Endodermal cell (in vitro differentiated cells): ENCODE results near the gene EPM2A. TPM values are rescaled to one million over a fixed set of nuclear protein-coding genes. Genes with fewer than 3 reads are reported as not detected.
"Not testable (repeated sequence)": the region's sequence is repeated elsewhere in the genome, so short reads cannot be mapped to it uniquely, and the experiment has no call there.

Experiments used
- DNase-seq: peaks from one replicate; pipeline ENCODE4 v3.0.0-alpha.2; 2017
- H3K27ac ChIP-seq: 2 replicates; pipeline ENCODE4 v1.5.1; 2013; ENCODE audit warnings: mild to moderate bottlenecking, low read depth, low read length, moderate library complexity
- H3K27me3 ChIP-seq: 2 replicates; pipeline ENCODE4 v1.6.1; 2013; ENCODE audit warnings: mild to moderate bottlenecking, low read length, moderate library complexity; ENCODE audit not compliant: insufficient read depth, control insufficient read depth, poor library complexity, severe bottlenecking
- H3K36me3 ChIP-seq: 2 replicates; pipeline ENCODE4 v1.7.0; 2013; ENCODE audit warnings: mild to moderate bottlenecking, low read length, moderate library complexity; ENCODE audit not compliant: control insufficient read depth, insufficient read depth
- H3K4me1 ChIP-seq: one replicate; pipeline ENCODE4 v1.7.0; 2013; ENCODE audit warnings: low read length; ENCODE audit not compliant: control insufficient read depth, insufficient read depth
- H3K4me3 ChIP-seq: 2 replicates; pipeline ENCODE4 v1.5.1; 2013; ENCODE audit warnings: mild to moderate bottlenecking, low read length, moderate library complexity
- H3K9ac ChIP-seq: 2 replicates; pipeline ENCODE4 v1.6.1; 2013; ENCODE audit warnings: mild to moderate bottlenecking, low read length, moderate library complexity; ENCODE audit not compliant: poor library complexity, severe bottlenecking; ENCODE audit errors: extremely low read depth
- H3K9me3 ChIP-seq: 2 replicates; pipeline ENCODE4 v1.6.1; 2013; ENCODE audit warnings: mild to moderate bottlenecking, low read length, moderate library complexity; ENCODE audit not compliant: control insufficient read depth
- H3K27ac Mint-ChIP-seq: 2 replicates; pipeline ENCODE4 v1.8.0; 2020; ENCODE audit warnings: mixed read lengths
- H3K27me3 Mint-ChIP-seq: 2 replicates; pipeline ENCODE4 v1.8.0; 2021; ENCODE audit warnings: mild to moderate bottlenecking, mixed read lengths; ENCODE audit not compliant: insufficient read depth
- H3K36me3 Mint-ChIP-seq: 2 replicates; pipeline ENCODE4 v1.8.0; 2020; ENCODE audit warnings: low read depth, mixed read lengths
- H3K4me1 Mint-ChIP-seq: 2 replicates; pipeline ENCODE4 v1.8.0; 2020; ENCODE audit warnings: mixed read lengths
- H3K4me3 Mint-ChIP-seq: 2 replicates; pipeline ENCODE4 v1.8.0; 2020; ENCODE audit warnings: mild to moderate bottlenecking, moderate library complexity, mixed read lengths
- H3K9me3 Mint-ChIP-seq: 2 replicates; pipeline ENCODE4 v1.8.0; 2020; ENCODE audit warnings: mild to moderate bottlenecking, mixed read lengths
- CTCF ChIP-seq: fragments of 200-600 bp; sonication (generic); conservative IDR thresholded peaks from 2 replicates; pipeline ENCODE4 v1.5.0; 2021; ENCODE audit warnings: antibody characterized with exemption, mild to moderate bottlenecking
- WGBS, 2 experiments: methylation state at CpG; one replicate each; pipeline versions ENCODE4 v1.1.5 to v1.1.7; 2013; ENCODE audit warnings: missing lambda C conversion rate in 2 of 2, mixed read lengths in 1 of 2; ENCODE audit not compliant: insufficient coverage in 1 of 2, insufficient read length in 1 of 2; 5-methylcytosine and 5-hydroxymethylcytosine counted together
- total RNA-seq, 2 donors: library from RNA; stranded (reverse); fragmentation: NEBNext Ultra II Directional in 1 of 2; extraction: Animal tissue kit (Norgen Biotek cat#: 25700) in 1 of 2; gene quantifications; 2 replicates in 1 of 2; 3 replicates in 1 of 2; pipeline ENCODE4 v1.2.1, GENCODE V29; 2021

Gene EPM2A
- total RNA-seq, 2 donors from 2014 or later, result 5.1 to 7.2 TPM

- H3K4me3 ChIP-seq, result no peak overlapping the region
- H3K9ac ChIP-seq, result no peak overlapping the region
- Mint-ChIP-seq H3K27ac (no peak overlapping the region), H3K9me3 (peaks cover 23% of the 10 kb centered on the region), H3K36me3 (peaks cover 17% of the 10 kb centered on the region), H3K4me3 (no peak overlapping the region), H3K4me1 (peaks cover 3% of the 10 kb centered on the region), H3K27me3 (no peaks in the 10 kb centered on the region)
- WGBS, 2 experiments, result 97% methylated on average over 2 of the region's 2 CpGs; no CpG with 5 or more reads in 1 of the 2 experiments
- no peaks in the 10 kb centered on the region for H3K27me3 ChIP-seq
- H3K4me1 ChIP-seq, result no peaks in the 10 kb centered on the region
- DNase-seq, result no peak
- H3K27ac ChIP-seq, result no peak overlapping the region
- H3K36me3 ChIP-seq, result no peaks in the 10 kb centered on the region
- peaks cover 26% of the 10 kb centered on the region for H3K9me3 ChIP-seq
- no peak for TF ChIP-seq CTCF
These were observed 29.8 kb downstream of the EPM2A start for GRCh38 chr6:145705561-145705960.

GRCh38 chr6:145704143-145704781 is 31.1 kb downstream of the EPM2A start:
- no peak for DNase-seq
- peak; percentile 80 for TF ChIP-seq CTCF

GRCh38 chr6:145699462-145699861 is 35.9 kb downstream of the EPM2A start:
- no peak for DNase-seq
- H3K27me3 Mint-ChIP-seq, result no peaks in the 10 kb centered on the region
- peaks cover 21% of the 10 kb centered on the region for H3K9me3 Mint-ChIP-seq
- H3K4me3 Mint-ChIP-seq, result no peak overlapping the region
- Histone ChIP-seq H3K4me1 (no peaks in the 10 kb centered on the region), H3K27ac (no peak overlapping the region), H3K9ac (no peak overlapping the region), H3K4me3 (no peak overlapping the region), H3K27me3 (no peaks in the 10 kb centered on the region), H3K9me3 (peaks cover 14% of the 10 kb centered on the region), H3K36me3 (no peaks in the 10 kb centered on the region)
- peaks cover 15% of the 10 kb centered on the region for H3K36me3 Mint-ChIP-seq
- H3K27ac Mint-ChIP-seq, result no peak overlapping the region
- TF ChIP-seq CTCF, result no peak
- H3K4me1 Mint-ChIP-seq, result peaks cover 3% of the 10 kb centered on the region

More at GRCh38 chr6:145704143-145704781, 31.1 kb downstream of the EPM2A start:
- H3K4me1 ChIP-seq, result no peaks in the 10 kb centered on the region
- no peaks in the 10 kb centered on the region for H3K36me3 ChIP-seq
- H3K36me3 Mint-ChIP-seq, result peaks cover 16% of the 10 kb centered on the region
- no peaks in the 10 kb centered on the region for H3K27me3 ChIP-seq
- no peak overlapping the region for H3K27ac Mint-ChIP-seq
- H3K4me1 Mint-ChIP-seq, result peaks cover 3% of the 10 kb centered on the region
- peaks cover 16% of the 10 kb centered on the region for H3K9me3 Mint-ChIP-seq
- H3K27me3 Mint-ChIP-seq, result no peaks in the 10 kb centered on the region
- H3K9ac ChIP-seq, result no peak overlapping the region
- H3K27ac ChIP-seq, result no peak overlapping the region
- WGBS, 2 experiments, result 93 to 100% methylated on average over 1 to 2 of the region's 3 CpGs
- H3K4me3 Mint-ChIP-seq, result no peak overlapping the region
- H3K9me3 ChIP-seq, result peaks cover 21% of the 10 kb centered on the region
- H3K4me3 ChIP-seq, result no peak overlapping the region

- H3K27me3 Mint-ChIP-seq, H3K27ac Mint-ChIP-seq, H3K36me3 ChIP-seq, H3K4me1 ChIP-seq, H3K27me3 ChIP-seq, H3K27ac ChIP-seq, H3K4me3 Mint-ChIP-seq, H3K4me3 ChIP-seq, H3K4me1 Mint-ChIP-seq, H3K9ac ChIP-seq, DNase-seq: not testable (repeated sequence)
- H3K9me3 ChIP-seq, result peaks cover 20% of the 10 kb centered on the region
- Mint-ChIP-seq H3K9me3 (peaks cover 27% of the 10 kb centered on the region), H3K36me3 (peaks cover 15% of the 10 kb centered on the region)
- WGBS, 2 experiments, result 94 to 100% methylated on average over 2 to 12 of the region's 12 CpGs
These were observed 37.9 kb downstream of the EPM2A start for GRCh38 chr6:145697401-145697800.
